Measurements from ENCODE around the gene FOLR2. TPM values are rescaled to one million over a fixed set of nuclear protein-coding genes. Genes with fewer than 3 reads are reported as not detected.

FOLR2 gene
- total and polyA plus RNA-seq, 2 experiments from 2014 or later, result not detected

- H3K27me3 ChIP-seq (replicated peaks; ENCODE audit: insufficient read depth), result peaks cover 29% of the 10 kb centered on the region
- H3K79me2 ChIP-seq (ENCODE audit: insufficient read depth), result no peaks in the 10 kb centered on the region
- H3K36me3 ChIP-seq (ENCODE audit: low read depth), result no peaks in the 10 kb centered on the region
- no peak overlapping the region for H3K4me3 ChIP-seq
- no peak overlapping the region for H3K9ac ChIP-seq
- H2AFZ ChIP-seq, result no peak overlapping the region
- TF ChIP-seq EZH2 (IDR thresholded peaks at IDR 0.05; ENCODE audit: insufficient read depth, poor library complexity, severe bottlenecking) (no peak), EZH2phosphoT487 (IDR thresholded peaks at IDR 0.05; ENCODE audit: insufficient read depth, low read depth) (no peak)
- no peak overlapping the region for H3K27ac ChIP-seq
- no peaks in the 10 kb centered on the region for H3F3A ChIP-seq (ENCODE audit: insufficient read depth)
- WGBS, 2 experiments (ENCODE audit: low coverage in 1 of 2, low lambda C conversion rate in 2 of 2, missing lambda C conversion rate in 2 of 2), result 61 to 69% methylated on average over 3 of the region's 3 CpGs
- H3K9me3 ChIP-seq (ENCODE audit: low read depth), result no peaks in the 10 kb centered on the region
- no peaks in the 10 kb centered on the region for H4K20me1 ChIP-seq (ENCODE audit: insufficient read depth)
- H3K4me1 ChIP-seq (ENCODE audit: insufficient read depth), result no peaks in the 10 kb centered on the region
- in situ Hi-C loops (cut with MboI), result no loop called here
- no peak overlapping the region for H3K4me2 ChIP-seq (ENCODE audit: unreplicated experiment)
- H3K9me2 ChIP-seq (ENCODE audit: insufficient read depth), result no peaks in the 10 kb centered on the region
- DNase-seq, result no peak
Measured at GRCh38 chr11:72253392-72253791, 36.8 kb downstream of the FOLR2 start.

GRCh38 chr11:72254299-72254993 lies 37.9 kb downstream of the FOLR2 start:
- Histone ChIP-seq H3K9me3 (ENCODE audit: low read depth) (no peaks in the 10 kb centered on the region), H3F3A (ENCODE audit: insufficient read depth) (no peaks in the 10 kb centered on the region), H3K27ac (no peak overlapping the region), H3K9me2 (ENCODE audit: insufficient read depth) (no peaks in the 10 kb centered on the region), H3K9ac (no peak overlapping the region), H3K36me3 (ENCODE audit: low read depth) (no peaks in the 10 kb centered on the region), H3K4me1 (ENCODE audit: insufficient read depth) (no peaks in the 10 kb centered on the region), H3K4me2 (ENCODE audit: unreplicated experiment) (no peak overlapping the region), H2AFZ (no peak overlapping the region), H4K20me1 (ENCODE audit: insufficient read depth) (no peaks in the 10 kb centered on the region), H3K4me3 (no peak overlapping the region), H3K27me3 (replicated peaks; ENCODE audit: insufficient read depth) (peaks cover 33% of the 10 kb centered on the region), H3K79me2 (ENCODE audit: insufficient read depth) (no peaks in the 10 kb centered on the region)
- in situ Hi-C loops (cut with MboI), result no loop called here
- no peak for DNase-seq
- WGBS, 2 experiments (ENCODE audit: low coverage in 1 of 2, low lambda C conversion rate in 2 of 2, missing lambda C conversion rate in 2 of 2), result 37 to 43% methylated on average over 5 of the region's 5 CpGs
- TF ChIP-seq EZH2phosphoT487 (IDR thresholded peaks at IDR 0.05; ENCODE audit: insufficient read depth, low read depth), result no peak

GRCh38 chr11:72257570-72257969 lies 41.0 kb downstream of the FOLR2 start:
- DNase-seq, result no peak
- Histone ChIP-seq H3K27ac (no peak overlapping the region), H3K4me3 (no peak overlapping the region), H4K20me1 (ENCODE audit: insufficient read depth) (no peaks in the 10 kb centered on the region), H3K4me1 (ENCODE audit: insufficient read depth) (no peaks in the 10 kb centered on the region), H2AFZ (no peak overlapping the region), H3K9ac (no peak overlapping the region), H3K79me2 (ENCODE audit: insufficient read depth) (no peaks in the 10 kb centered on the region), H3K27me3 (replicated peaks; ENCODE audit: insufficient read depth) (peaks cover 49% of the 10 kb centered on the region), H3K9me3 (ENCODE audit: low read depth) (no peaks in the 10 kb centered on the region), H3K36me3 (ENCODE audit: low read depth) (no peaks in the 10 kb centered on the region), H3F3A (ENCODE audit: insufficient read depth) (no peaks in the 10 kb centered on the region), H3K4me2 (ENCODE audit: unreplicated experiment) (no peak overlapping the region), H3K9me2 (ENCODE audit: insufficient read depth) (no peaks in the 10 kb centered on the region)
- 23 to 28% methylated on average over 2 of the region's 2 CpGs for WGBS, 2 experiments (ENCODE audit: low coverage in 1 of 2, low lambda C conversion rate in 2 of 2, missing lambda C conversion rate in 2 of 2)
- TF ChIP-seq EZH2 (IDR thresholded peaks at IDR 0.05; ENCODE audit: insufficient read depth, poor library complexity, severe bottlenecking) (no peak), EZH2phosphoT487 (IDR thresholded peaks at IDR 0.05; ENCODE audit: insufficient read depth, low read depth) (no peak)
- in situ Hi-C loops (cut with MboI), result no loop called here

GRCh38 chr11:72259490-72259889 lies 42.9 kb downstream of the FOLR2 start:
- peaks cover 3% of the 10 kb centered on the region; the same call in 1 of the 2 replicates for H3F3A ChIP-seq (ENCODE audit: insufficient read depth)
- peaks cover 38% of the 10 kb centered on the region for H3K27me3 ChIP-seq (replicated peaks; ENCODE audit: insufficient read depth)
- no peaks in the 10 kb centered on the region for H4K20me1 ChIP-seq (ENCODE audit: insufficient read depth)
- H3K4me2 ChIP-seq (ENCODE audit: unreplicated experiment), result no peak overlapping the region
- no peaks in the 10 kb centered on the region for H3K9me2 ChIP-seq (ENCODE audit: insufficient read depth)
- no peaks in the 10 kb centered on the region for H3K79me2 ChIP-seq (ENCODE audit: insufficient read depth)
- no peaks in the 10 kb centered on the region for H3K9me3 ChIP-seq (ENCODE audit: low read depth)
- no peaks in the 10 kb centered on the region for H3K36me3 ChIP-seq (ENCODE audit: low read depth)
- H3K27ac ChIP-seq, result no peak overlapping the region
- no peaks in the 10 kb centered on the region for H3K4me1 ChIP-seq (ENCODE audit: insufficient read depth)
- H3K9ac ChIP-seq, result no peak overlapping the region
- in situ Hi-C loops (cut with MboI), result no loop called here
- no peak overlapping the region for H3K4me3 ChIP-seq
- no peak overlapping the region for H2AFZ ChIP-seq
- TF ChIP-seq EZH2phosphoT487 (IDR thresholded peaks at IDR 0.05; ENCODE audit: insufficient read depth, low read depth) (no peak), EZH2 (IDR thresholded peaks at IDR 0.05; ENCODE audit: insufficient read depth, poor library complexity, severe bottlenecking) (no peak)
- 24 to 28% methylated on average over 2 of the region's 2 CpGs for WGBS, 2 experiments (ENCODE audit: low coverage in 1 of 2, low lambda C conversion rate in 2 of 2, missing lambda C conversion rate in 2 of 2)
- DNase-seq, result no peak
